Keratinocyte (primary cell): ENCODE results near the gene TENM4. TPM values are rescaled to one million over a fixed set of nuclear protein-coding genes. Genes with fewer than 3 reads are reported as not detected.
A peak's percentile ranks its signal among the peaks of the same experiment; 100 is the strongest.

Source experiments
- DNase-seq: peaks from one replicate; pipeline ENCODE4 v3.0.0-alpha.2; 2011; ENCODE audit warnings: low read depth, missing footprints, low spot score
- FAIRE-seq: peaks from 2 replicates; lab custom pipeline; 2011; peaks lifted over from hg19 to GRCh38; lab: Jason Lieb, UNC
- H2AFZ ChIP-seq: 2 replicates; pipeline ENCODE4 v1.6.0; 2012; ENCODE audit warnings: low read length, control low read depth, inconsistent platforms; ENCODE audit not compliant: control insufficient read depth
- H3K27ac ChIP-seq: 2 replicates; pipeline ENCODE4 v1.5.1; 2011; ENCODE audit warnings: low read length; ENCODE audit not compliant: control insufficient read depth, insufficient read depth
- H3K27me3 ChIP-seq: 3 replicates; pipeline ENCODE4 v1.6.0; 2011; ENCODE audit warnings: low read length; ENCODE audit not compliant: control insufficient read depth, insufficient read depth; ENCODE audit errors: extremely low read depth
- H3K36me3 ChIP-seq, 2 experiments: 2 replicates in 1 of 2; 3 replicates in 1 of 2; pipeline ENCODE4 v1.5.1; 2011; ENCODE audit warnings: low read length in 2 of 2, mild to moderate bottlenecking in 1 of 2; ENCODE audit not compliant: control insufficient read depth in 2 of 2, insufficient read depth in 2 of 2; ENCODE audit errors: extremely low read depth in 1 of 2
- H3K4me1 ChIP-seq: 3 replicates; pipeline ENCODE4 v1.5.1; 2011; ENCODE audit warnings: low read length; ENCODE audit not compliant: control insufficient read depth, insufficient read depth; ENCODE audit errors: extremely low read depth
- H3K4me2 ChIP-seq: 3 replicates; pipeline ENCODE4 v1.6.0; 2011; ENCODE audit warnings: low read depth, low read length; ENCODE audit not compliant: control insufficient read depth, insufficient read depth; ENCODE audit errors: extremely low read depth
- H3K4me3 ChIP-seq, 3 experiments: fragments of 200-600 bp in 1 of 3; sonication (generic) in 1 of 3; 2 replicates in 2 of 3; 3 replicates in 1 of 3; pipeline ENCODE4 v1.5.1; 2011 to 2016; ENCODE audit warnings: low read length in 3 of 3, mild to moderate bottlenecking in 3 of 3, control low read depth in 2 of 3, inconsistent platforms in 1 of 3, low read depth in 1 of 3, mixed read lengths in 1 of 3, mixed run types in 1 of 3, moderate library complexity in 1 of 3; ENCODE audit not compliant: control insufficient read depth in 2 of 3, insufficient read depth in 2 of 3; ENCODE audit errors: extremely low read depth in 1 of 3
- H3K79me2 ChIP-seq: 2 replicates; pipeline ENCODE4 v1.6.0; 2012; ENCODE audit warnings: low read length; ENCODE audit not compliant: control insufficient read depth, insufficient read depth
- H3K9ac ChIP-seq: 3 replicates; pipeline ENCODE4 v1.6.0; 2011; ENCODE audit warnings: low read length; ENCODE audit not compliant: control insufficient read depth, insufficient read depth; ENCODE audit errors: extremely low read depth
- H3K9me1 ChIP-seq: 3 replicates; pipeline ENCODE4 v1.6.0; 2011; ENCODE audit warnings: low read length; ENCODE audit not compliant: control insufficient read depth, insufficient read depth; ENCODE audit errors: extremely low read depth
- H3K9me3 ChIP-seq: 2 replicates; pipeline ENCODE4 v1.5.1; 2012; ENCODE audit warnings: low read depth, low read length; ENCODE audit not compliant: control insufficient read depth
- H4K20me1 ChIP-seq: 3 replicates; pipeline ENCODE4 v1.6.0; 2011; ENCODE audit warnings: low read length; ENCODE audit not compliant: control insufficient read depth, insufficient read depth; ENCODE audit errors: extremely low read depth
- CTCF ChIP-seq, 3 experiments: IDR thresholded peaks in 1 of 3; conservative IDR thresholded peaks in 1 of 3; optimal IDR thresholded peaks in 1 of 3; 2 replicates in 2 of 3; 3 replicates in 1 of 3; pipeline versions ENCODE3 to v1.5.1; 2011; ENCODE audit warnings: low read length in 3 of 3, mild to moderate bottlenecking in 3 of 3, moderate library complexity in 2 of 3, control low read depth in 1 of 3, inconsistent platforms in 1 of 3; ENCODE audit not compliant: insufficient read depth in 2 of 3; ENCODE audit errors: extremely low read depth in 1 of 3
- EZH2 ChIP-seq: IDR thresholded peaks from one replicate; pipeline ENCODE4 v1.6.1; 2012; ENCODE audit warnings: inconsistent platforms, mild to moderate bottlenecking, low read length, moderate library complexity
- dilution Hi-C: fragments of 300-500 bp; cut with MboI; formaldehyde crosslinking; loops from one replicate; pipeline ENCODE4 v1.7.0; 2020; ENCODE audit warnings: low sequenced_read_pairs; ENCODE audit not compliant: extremely low pct_ligation_motif_present
- polyA plus RNA-seq, 5 experiments: library from polyadenylated mRNA; depleted of rRNA in 3 of 5; stranded (reverse) in 3 of 5; stranded (forward) in 1 of 5; unstranded in 1 of 5; fragments of >200 nt; gene quantifications; 1 replicate in 1 of 5; 2 replicates in 3 of 5; 3 replicates in 1 of 5; pipeline versions ENCODE4 v1.2.1 to v1.2.3, GENCODE V29; 2011 to 2012; ENCODE audit warnings: missing spikeins in 2 of 5, low read depth in 1 of 5, low replicate concordance in 1 of 5

TENM4 gene
- polyA plus RNA-seq, 1 donor (not counting 4 experiments of a cell fraction or from before 2014, with no cell fraction given) = 3.5 TPM

- peaks cover 20% of the 10 kb centered on the region for H3K4me1 ChIP-seq
- peaks cover 2% of the 10 kb centered on the region for H3K9me1 ChIP-seq
- DNase-seq = no peak
- H3K4me3 ChIP-seq = no peak overlapping the region
- dilution Hi-C loops = no loop called here
- no peak for FAIRE-seq
- H3K79me2 ChIP-seq = no peaks in the 10 kb centered on the region
- H3K27ac ChIP-seq = no peak overlapping the region
- H3K9me3 ChIP-seq = no peaks in the 10 kb centered on the region
- H3K36me3 ChIP-seq = peaks cover 0 to 3% of the 10 kb centered on the region in 2 experiments
- no peaks in the 10 kb centered on the region for H4K20me1 ChIP-seq
- no peaks in the 10 kb centered on the region for H3K27me3 ChIP-seq
- H2AFZ ChIP-seq = no peak overlapping the region
- H3K9ac ChIP-seq = no peak overlapping the region
- no peak for TF ChIP-seq EZH2
- no peak for TF ChIP-seq CTCF (optimal IDR thresholded peaks at IDR 0.05 in 1 of 3, IDR thresholded peaks at IDR 0.05 in 1 of 3, conservative IDR thresholded peaks at IDR 0.05 in 1 of 3; ENCODE audit: extremely low read depth in 1 of 3, insufficient read depth in 2 of 3, low read length in 3 of 3)
- H3K4me2 ChIP-seq = no peak overlapping the region
Measured at GRCh38 chr11:78797559-78797958, 643.3 kb downstream of the TENM4 start.

GRCh38 chr11:78796956-78797355 is 643.9 kb downstream of the TENM4 start:
- Histone ChIP-seq H3K9me1 (no peaks in the 10 kb centered on the region), H3K36me3 (peaks cover 0 to 3% of the 10 kb centered on the region in 2 experiments), H3K4me2 (no peak overlapping the region), H3K9me3 (no peaks in the 10 kb centered on the region), H3K4me1 (peaks cover 14% of the 10 kb centered on the region), H3K27ac (no peak overlapping the region), H2AFZ (no peak overlapping the region), H4K20me1 (no peaks in the 10 kb centered on the region), H3K27me3 (no peaks in the 10 kb centered on the region), H3K79me2 (no peaks in the 10 kb centered on the region), H3K9ac (no peak overlapping the region), H3K4me3 (no peak overlapping the region)
- FAIRE-seq (peak; percentile 68), DNase-seq (no peak)
- dilution Hi-C loops = no loop called here
- TF ChIP-seq EZH2 (no peak), CTCF (optimal IDR thresholded peaks at IDR 0.05 in 1 of 3, IDR thresholded peaks at IDR 0.05 in 1 of 3, conservative IDR thresholded peaks at IDR 0.05 in 1 of 3; ENCODE audit: extremely low read depth in 1 of 3, insufficient read depth in 2 of 3, low read length in 3 of 3) (no peak)
